HEK293T (cell line): Measurements from ENCODE around the gene STH.

Source experiments
- CTCF ChIA-PET: fragments of 350-600 bp; formaldehyde crosslinking; extraction: SDS; loops from one replicate; lab custom pipeline; 2021; ENCODE audit warnings: antibody characterized with exemption, inconsistent platforms; lab: Yijun Ruan, JAX
- POLR2A ChIA-PET: fragments of 350-600 bp; formaldehyde crosslinking; extraction: SDS; loops from one replicate; lab custom pipeline; 2020; ENCODE audit warnings: antibody characterized with exemption, inconsistent platforms; lab: Yijun Ruan, JAX
- DNase-seq: peaks from one replicate; pipeline ENCODE4 v3.0.0; 2012; ENCODE audit warnings: mixed read lengths; ENCODE audit errors: extremely low spot score
- ARNT ChIP-seq: fragments of 450-650 bp; IDR thresholded peaks from 2 replicates; pipeline ENCODE4 v1.6.1; 2017; ENCODE audit warnings: mild to moderate bottlenecking
- BHLHE40 ChIP-seq: fragments of 450-650 bp; IDR thresholded peaks from 2 replicates; pipeline ENCODE4 v1.6.1; 2016; ENCODE audit warnings: mild to moderate bottlenecking, moderate library complexity, borderline replicate concordance
- CTBP1 ChIP-seq: fragments of 450-650 bp; IDR thresholded peaks from 2 replicates; pipeline ENCODE4 v1.6.1; 2016; ENCODE audit warnings: borderline replicate concordance
- ELF4 ChIP-seq: fragments of 450-650 bp; IDR thresholded peaks from 2 replicates; pipeline ENCODE4 v1.6.1; 2017; ENCODE audit warnings: antibody characterized with exemption
- FOXA1 ChIP-seq: fragments of 450-650 bp; IDR thresholded peaks from 2 replicates; pipeline ENCODE4 v1.6.1; 2016; ENCODE audit warnings: mild to moderate bottlenecking
- FOXK2 ChIP-seq: fragments of 450-650 bp; IDR thresholded peaks from 2 replicates; pipeline ENCODE4 v1.6.1; 2016; ENCODE audit warnings: mild to moderate bottlenecking
- FOXM1 ChIP-seq: fragments of 450-650 bp; IDR thresholded peaks from 2 replicates; pipeline ENCODE4 v1.6.1; 2017; ENCODE audit warnings: mild to moderate bottlenecking, borderline replicate concordance
- HDGF ChIP-seq: fragments of 450-650 bp; IDR thresholded peaks from 2 replicates; pipeline ENCODE4 v1.6.1; 2017; ENCODE audit warnings: antibody characterized with exemption, borderline replicate concordance
- L3MBTL2 ChIP-seq: fragments of 450-650 bp; conservative IDR thresholded peaks from 2 replicates; pipeline ENCODE4 v1.6.1; 2016; ENCODE audit warnings: mild to moderate bottlenecking
- LEF1 ChIP-seq: fragments of 450-650 bp; IDR thresholded peaks from 2 replicates; pipeline ENCODE4 v1.6.1; 2017; ENCODE audit warnings: mild to moderate bottlenecking, borderline replicate concordance
- NFRKB ChIP-seq: fragments of 450-650 bp; IDR thresholded peaks from 2 replicates; pipeline ENCODE4 v1.6.1; 2016; ENCODE audit warnings: mild to moderate bottlenecking, moderate library complexity
- SP1 ChIP-seq: fragments of 450-650 bp; IDR thresholded peaks from 2 replicates; pipeline ENCODE4 v1.6.1; 2017
- SUZ12 ChIP-seq: fragments of 450-650 bp; IDR thresholded peaks from 2 replicates; pipeline ENCODE4 v1.6.1; 2016; ENCODE audit warnings: mild to moderate bottlenecking
- TARDBP ChIP-seq: fragments of 450-650 bp; IDR thresholded peaks from 2 replicates; pipeline ENCODE4 v1.6.1; 2016
- ZNF384 ChIP-seq: fragments of 450-650 bp; IDR thresholded peaks from 2 replicates; pipeline ENCODE4 v1.6.1; 2016
- TF ChIP-seq, protein P1 (sequence below): fragments of 450-650 bp; IDR thresholded peaks from 2 replicates; pipeline ENCODE4 v1.6.1; 2016

The STH gene

DNA sequence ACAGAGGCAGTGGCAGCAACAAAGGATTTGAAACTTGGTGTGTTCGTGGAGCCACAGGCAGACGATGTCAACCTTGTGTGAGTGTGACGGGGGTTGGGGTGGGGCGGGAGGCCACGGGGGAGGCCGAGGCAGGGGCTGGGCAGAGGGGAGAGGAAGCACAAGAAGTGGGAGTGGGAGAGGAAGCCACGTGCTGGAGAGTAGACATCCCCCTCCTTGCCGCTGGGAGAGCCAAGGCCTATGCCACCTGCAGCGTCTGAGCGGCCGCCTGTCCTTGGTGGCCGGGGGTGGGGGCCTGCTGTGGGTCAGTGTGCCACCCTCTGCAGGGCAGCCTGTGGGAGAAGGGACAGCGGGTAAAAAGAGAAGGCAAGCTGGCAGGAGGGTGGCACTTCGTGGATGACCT, 25.5 kb downstream of the STH start:
- POLR2A ChIA-PET, result no interaction called here
- DNase-seq, result no peak
- TF ChIP-seq CTBP1 (no peak), ZNF384 (no peak), FOXK2 (no peak), SUZ12 (no peak), SP1 (no peak), LEF1 (no peak), FOXA1 (no peak), ELF4 (no peak), TARDBP (no peak), HDGF (no peak), ARNT (no peak), L3MBTL2 (no peak), NFRKB (no peak), FOXM1 (no peak)
- TF ChIP-seq, protein P1, sequence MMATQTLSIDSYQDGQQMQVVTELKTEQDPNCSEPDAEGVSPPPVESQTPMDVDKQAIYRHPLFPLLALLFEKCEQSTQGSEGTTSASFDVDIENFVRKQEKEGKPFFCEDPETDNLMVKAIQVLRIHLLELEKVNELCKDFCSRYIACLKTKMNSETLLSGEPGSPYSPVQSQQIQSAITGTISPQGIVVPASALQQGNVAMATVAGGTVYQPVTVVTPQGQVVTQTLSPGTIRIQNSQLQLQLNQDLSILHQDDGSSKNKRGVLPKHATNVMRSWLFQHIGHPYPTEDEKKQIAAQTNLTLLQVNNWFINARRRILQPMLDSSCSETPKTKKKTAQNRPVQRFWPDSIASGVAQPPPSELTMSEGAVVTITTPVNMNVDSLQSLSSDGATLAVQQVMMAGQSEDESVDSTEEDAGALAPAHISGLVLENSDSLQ, result no peak
- CTCF ChIA-PET, result no interaction called here

- POLR2A ChIA-PET, result no interaction called here
- no peak for DNase-seq
- no peak for TF ChIP-seq ELF4
- no peak for TF ChIP-seq SP1
- no peak for TF ChIP-seq FOXM1
- no peak for TF ChIP-seq FOXA1
- TF ChIP-seq HDGF, result no peak
- TF ChIP-seq LEF1, result no peak
- CTCF ChIA-PET, result no interaction called here
These were observed 26.0 kb downstream of the STH start for GRCh38 chr17:46025060-46025459.

DNA sequence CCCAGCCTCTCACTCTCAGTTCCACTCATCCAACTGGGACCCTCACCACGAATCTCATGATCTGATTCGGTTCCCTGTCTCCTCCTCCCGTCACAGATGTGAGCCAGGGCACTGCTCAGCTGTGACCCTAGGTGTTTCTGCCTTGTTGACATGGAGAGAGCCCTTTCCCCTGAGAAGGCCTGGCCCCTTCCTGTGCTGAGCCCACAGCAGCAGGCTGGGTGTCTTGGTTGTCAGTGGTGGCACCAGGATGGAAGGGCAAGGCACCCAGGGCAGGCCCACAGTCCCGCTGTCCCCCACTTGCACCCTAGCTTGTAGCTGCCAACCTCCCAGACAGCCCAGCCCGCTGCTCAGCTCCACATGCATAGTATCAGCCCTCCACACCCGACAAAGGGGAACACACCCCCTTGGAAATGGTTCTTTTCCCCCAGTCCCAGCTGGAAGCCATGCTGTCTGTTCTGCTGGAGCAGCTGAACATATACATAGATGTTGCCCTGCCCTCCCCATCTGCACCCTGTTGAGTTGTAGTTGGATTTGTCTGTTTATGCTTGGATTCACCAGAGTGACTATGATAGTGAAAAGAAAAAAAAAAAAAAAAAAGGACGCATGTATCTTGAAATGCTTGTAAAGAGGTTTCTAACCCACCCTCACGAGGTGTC, 26.6 kb downstream of the STH start:
- no peak for DNase-seq
- no peak for TF ChIP-seq CTBP1
- ChIA-PET CTCF (no interaction called here), POLR2A (no interaction called here)

DNA sequence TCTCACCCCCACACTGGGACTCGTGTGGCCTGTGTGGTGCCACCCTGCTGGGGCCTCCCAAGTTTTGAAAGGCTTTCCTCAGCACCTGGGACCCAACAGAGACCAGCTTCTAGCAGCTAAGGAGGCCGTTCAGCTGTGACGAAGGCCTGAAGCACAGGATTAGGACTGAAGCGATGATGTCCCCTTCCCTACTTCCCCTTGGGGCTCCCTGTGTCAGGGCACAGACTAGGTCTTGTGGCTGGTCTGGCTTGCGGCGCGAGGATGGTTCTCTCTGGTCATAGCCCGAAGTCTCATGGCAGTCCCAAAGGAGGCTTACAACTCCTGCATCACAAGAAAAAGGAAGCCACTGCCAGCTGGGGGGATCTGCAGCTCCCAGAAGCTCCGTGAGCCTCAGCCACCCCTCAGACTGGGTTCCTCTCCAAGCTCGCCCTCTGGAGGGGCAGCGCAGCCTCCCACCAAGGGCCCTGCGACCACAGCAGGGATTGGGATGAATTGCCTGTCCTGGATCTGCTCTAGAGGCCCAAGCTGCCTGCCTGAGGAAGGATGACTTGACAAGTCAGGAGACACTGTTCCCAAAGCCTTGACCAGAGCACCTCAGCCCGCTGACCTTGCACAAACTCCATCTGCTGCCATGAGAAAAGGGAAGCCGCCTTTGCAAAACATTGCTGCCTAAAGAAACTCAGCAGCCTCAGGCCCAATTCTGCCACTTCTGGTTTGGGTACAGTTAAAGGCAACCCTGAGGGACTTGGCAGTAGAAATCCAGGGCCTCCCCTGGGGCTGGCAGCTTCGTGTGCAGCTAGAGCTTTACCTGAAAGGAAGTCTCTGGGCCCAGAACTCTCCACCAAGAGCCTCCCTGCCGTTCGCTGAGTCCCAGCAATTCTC, 27.4 kb downstream of the STH start:
- POLR2A ChIA-PET, result no interaction called here
- CTCF ChIA-PET, result no interaction called here
- TF ChIP-seq HDGF (no peak), SP1 (no peak), L3MBTL2 (no peak), ZNF384 (no peak), FOXA1 (no peak), ARNT (no peak), FOXK2 (no peak)
- no peak for DNase-seq

DNA sequence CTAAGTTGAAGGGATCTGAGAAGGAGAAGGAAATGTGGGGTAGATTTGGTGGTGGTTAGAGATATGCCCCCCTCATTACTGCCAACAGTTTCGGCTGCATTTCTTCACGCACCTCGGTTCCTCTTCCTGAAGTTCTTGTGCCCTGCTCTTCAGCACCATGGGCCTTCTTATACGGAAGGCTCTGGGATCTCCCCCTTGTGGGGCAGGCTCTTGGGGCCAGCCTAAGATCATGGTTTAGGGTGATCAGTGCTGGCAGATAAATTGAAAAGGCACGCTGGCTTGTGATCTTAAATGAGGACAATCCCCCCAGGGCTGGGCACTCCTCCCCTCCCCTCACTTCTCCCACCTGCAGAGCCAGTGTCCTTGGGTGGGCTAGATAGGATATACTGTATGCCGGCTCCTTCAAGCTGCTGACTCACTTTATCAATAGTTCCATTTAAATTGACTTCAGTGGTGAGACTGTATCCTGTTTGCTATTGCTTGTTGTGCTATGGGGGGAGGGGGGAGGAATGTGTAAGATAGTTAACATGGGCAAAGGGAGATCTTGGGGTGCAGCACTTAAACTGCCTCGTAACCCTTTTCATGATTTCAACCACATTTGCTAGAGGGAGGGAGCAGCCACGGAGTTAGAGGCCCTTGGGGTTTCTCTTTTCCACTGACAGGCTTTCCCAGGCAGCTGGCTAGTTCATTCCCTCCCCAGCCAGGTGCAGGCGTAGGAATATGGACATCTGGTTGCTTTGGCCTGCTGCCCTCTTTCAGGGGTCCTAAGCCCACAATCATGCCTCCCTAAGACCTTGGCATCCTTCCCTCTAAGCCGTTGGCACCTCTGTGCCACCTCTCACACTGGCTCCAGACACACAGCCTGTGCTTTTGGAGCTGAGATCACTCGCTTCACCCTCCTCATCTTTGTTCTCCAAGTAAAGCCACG, 28.3 kb downstream of the STH start:
- ChIA-PET POLR2A (no interaction called here), CTCF (no interaction called here)
- no peak for TF ChIP-seq ZNF384
- TF ChIP-seq SP1, result no peak
- no peak for TF ChIP-seq FOXM1
- no peak for TF ChIP-seq L3MBTL2
- TF ChIP-seq, protein P1, result no peak
- no peak for TF ChIP-seq ARNT
- no peak for TF ChIP-seq HDGF
- no peak for TF ChIP-seq FOXK2
- no peak for DNase-seq

- ChIA-PET POLR2A (no interaction called here), CTCF (no interaction called here)
- DNase-seq, result no peak
- TF ChIP-seq CTBP1 (no peak), LEF1 (no peak), BHLHE40 (no peak)
- TF ChIP-seq, protein P1, result no peak
These were observed 28.9 kb downstream of the STH start for GRCh38 chr17:46027976-46028325.
